Measurements from ENCODE around the gene PCNT. TPM values are rescaled to one million over a fixed set of nuclear protein-coding genes. Genes with fewer than 3 reads are reported as not detected.

Gene PCNT
- total and polyA plus RNA-seq, 2 of the 4 experiments (the other 2 are of a cell fraction): 10.0 to 19.4 TPM

DNA sequence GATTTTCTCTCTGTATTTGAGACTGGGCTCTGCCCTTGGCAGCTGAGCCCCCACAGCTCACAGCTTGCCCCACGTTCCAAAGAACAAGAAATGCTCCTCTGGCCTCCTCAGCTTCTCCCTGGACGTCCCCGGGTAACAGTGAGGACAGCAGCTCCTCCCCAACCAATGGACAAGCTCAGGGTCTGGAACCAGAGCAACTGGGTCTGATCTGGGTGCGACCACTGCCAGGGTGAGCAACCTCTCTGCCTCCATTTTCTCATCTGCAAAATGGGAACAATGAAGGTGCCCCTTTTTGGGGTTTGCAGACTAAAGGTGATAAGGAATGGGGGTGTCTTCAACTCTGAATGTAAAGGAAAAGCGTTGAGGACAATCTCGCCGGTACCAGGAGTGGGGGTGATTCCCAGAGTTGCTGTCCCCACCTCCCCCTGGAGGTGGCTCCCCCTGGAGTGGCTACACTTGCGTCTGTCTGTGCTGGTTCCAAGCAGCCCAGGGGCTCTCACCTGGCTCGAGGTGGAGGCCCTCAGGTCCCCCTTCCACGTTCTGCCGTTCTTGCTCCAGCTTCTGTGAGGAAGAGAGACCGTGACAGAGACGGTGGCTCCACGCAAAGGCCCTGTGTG is 7.1 kb upstream of the PCNT start:
- H3K9me3 ChIP-seq (ENCODE audit: control insufficient read depth, insufficient read depth, low read length): no peaks in the 10 kb centered on the region
- H3K4me1 ChIP-seq (ENCODE audit: control insufficient read depth, insufficient read depth, low read length): peaks cover 4% of the 10 kb centered on the region
- BruUV-seq (replicated peaks): no TSS peak
- H3K4ac ChIP-seq (ENCODE audit: low read depth, low read length): no peak overlapping the region
- H3K56ac ChIP-seq (ENCODE audit: extremely low read depth, insufficient read depth, low read length): no peak overlapping the region
- no peak overlapping the region for H3K4me2 ChIP-seq (ENCODE audit: low read depth, low read length)
- H3K9ac ChIP-seq (ENCODE audit: low read depth, low read length): no peak overlapping the region
- peaks cover 7% of the 10 kb centered on the region for H4K20me1 ChIP-seq (ENCODE audit: insufficient read depth, low read length)
- peaks cover 9% of the 10 kb centered on the region for H3K36me3 ChIP-seq (ENCODE audit: control insufficient read depth, insufficient read depth, low read length)
- H2BK20ac ChIP-seq (ENCODE audit: low read depth, low read length): no peak overlapping the region
- DNase-seq (no peak), ATAC-seq (ENCODE audit: low read depth) (no peak)
- H2AFZ ChIP-seq (replicated peaks; ENCODE audit: low read length, poor library complexity): peak overlapping the region; percentile 14
- no peak overlapping the region for H4K5ac ChIP-seq (ENCODE audit: low read depth, low read length)
- H3K4me3 ChIP-seq (ENCODE audit: insufficient read depth, low read depth, low read length): no peak overlapping the region
- CTCF ChIA-PET: no interaction called here
- peak overlapping the region; percentile 28 for H2AK9ac ChIP-seq (replicated peaks; ENCODE audit: low read depth, low read length, poor library complexity)
- peaks cover 22 to 60% of the 10 kb centered on the region in 2 experiments for H3K79me1 ChIP-seq (ENCODE audit: low read depth in 1 of 2, low read length in 2 of 2)
- peaks cover 6% of the 10 kb centered on the region; the same call in 1 of the 2 replicates for H3K9me1 ChIP-seq (ENCODE audit: insufficient read depth, low read length)
- WGBS, 2 experiments (ENCODE audit: extremely low coverage in 2 of 2, insufficient read length in 1 of 2): 100% methylated on average over 6 of the region's 14 CpGs; no CpG with 5 or more reads in 1 of the 2 experiments
- no peak overlapping the region for H3K27ac ChIP-seq (ENCODE audit: insufficient read depth, low read length)
- no peak overlapping the region for H4K91ac ChIP-seq (ENCODE audit: insufficient read depth, low read depth, low read length)
- no peak overlapping the region for H3K23ac ChIP-seq (ENCODE audit: low read depth, low read length)
- no peak overlapping the region for H4K8ac ChIP-seq (ENCODE audit: low read depth in 2 of 2, low read length in 2 of 2)
- H2BK15ac ChIP-seq (ENCODE audit: low read depth, low read length): no peak overlapping the region
- in situ Hi-C loops (cut with MboI; ENCODE audit: low sequenced_read_pairs): no loop called here
- TF ChIP-seq MAFK (IDR thresholded peaks at IDR 0.05; ENCODE audit: low read depth, low read length) (no peak), RAD21 (IDR thresholded peaks at IDR 0.05; ENCODE audit: low read length) (no peak), USF2 (IDR thresholded peaks at IDR 0.05; ENCODE audit: low read depth, low read length) (no peak), NFE2L2 (IDR thresholded peaks at IDR 0.05; ENCODE audit: low read depth, low read length) (no peak), SMC3 (IDR thresholded peaks at IDR 0.05; ENCODE audit: low read depth, low read length) (no peak), POLR2A (IDR thresholded peaks at IDR 0.05; ENCODE audit: low read depth, low read length) (no peak), MAZ (IDR thresholded peaks at IDR 0.05; ENCODE audit: borderline replicate concordance, low read depth, low read length) (no peak), RFX5 (IDR thresholded peaks at IDR 0.05; ENCODE audit: low read depth, low read length) (no peak), CHD1 (IDR thresholded peaks at IDR 0.05; ENCODE audit: low read depth, low read length) (no peak), RCOR1 (IDR thresholded peaks at IDR 0.05; ENCODE audit: insufficient replicate concordance, low read length) (no peak), BHLHE40 (IDR thresholded peaks at IDR 0.05; ENCODE audit: low read depth, low read length) (no peak), CEBPB (IDR thresholded peaks at IDR 0.05; ENCODE audit: low read depth, low read length) (no peak)
- TF ChIP-seq, protein P1, sequence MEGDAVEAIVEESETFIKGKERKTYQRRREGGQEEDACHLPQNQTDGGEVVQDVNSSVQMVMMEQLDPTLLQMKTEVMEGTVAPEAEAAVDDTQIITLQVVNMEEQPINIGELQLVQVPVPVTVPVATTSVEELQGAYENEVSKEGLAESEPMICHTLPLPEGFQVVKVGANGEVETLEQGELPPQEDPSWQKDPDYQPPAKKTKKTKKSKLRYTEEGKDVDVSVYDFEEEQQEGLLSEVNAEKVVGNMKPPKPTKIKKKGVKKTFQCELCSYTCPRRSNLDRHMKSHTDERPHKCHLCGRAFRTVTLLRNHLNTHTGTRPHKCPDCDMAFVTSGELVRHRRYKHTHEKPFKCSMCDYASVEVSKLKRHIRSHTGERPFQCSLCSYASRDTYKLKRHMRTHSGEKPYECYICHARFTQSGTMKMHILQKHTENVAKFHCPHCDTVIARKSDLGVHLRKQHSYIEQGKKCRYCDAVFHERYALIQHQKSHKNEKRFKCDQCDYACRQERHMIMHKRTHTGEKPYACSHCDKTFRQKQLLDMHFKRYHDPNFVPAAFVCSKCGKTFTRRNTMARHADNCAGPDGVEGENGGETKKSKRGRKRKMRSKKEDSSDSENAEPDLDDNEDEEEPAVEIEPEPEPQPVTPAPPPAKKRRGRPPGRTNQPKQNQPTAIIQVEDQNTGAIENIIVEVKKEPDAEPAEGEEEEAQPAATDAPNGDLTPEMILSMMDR (conservative IDR thresholded peaks at IDR 0.05; ENCODE audit: low read depth, low read length): no peak
- TF ChIP-seq, protein P2, sequence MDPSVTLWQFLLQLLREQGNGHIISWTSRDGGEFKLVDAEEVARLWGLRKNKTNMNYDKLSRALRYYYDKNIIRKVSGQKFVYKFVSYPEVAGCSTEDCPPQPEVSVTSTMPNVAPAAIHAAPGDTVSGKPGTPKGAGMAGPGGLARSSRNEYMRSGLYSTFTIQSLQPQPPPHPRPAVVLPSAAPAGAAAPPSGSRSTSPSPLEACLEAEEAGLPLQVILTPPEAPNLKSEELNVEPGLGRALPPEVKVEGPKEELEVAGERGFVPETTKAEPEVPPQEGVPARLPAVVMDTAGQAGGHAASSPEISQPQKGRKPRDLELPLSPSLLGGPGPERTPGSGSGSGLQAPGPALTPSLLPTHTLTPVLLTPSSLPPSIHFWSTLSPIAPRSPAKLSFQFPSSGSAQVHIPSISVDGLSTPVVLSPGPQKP (IDR thresholded peaks at IDR 0.05; ENCODE audit: borderline replicate concordance, low read depth, low read length): no peak
- no peaks in the 10 kb centered on the region for H3K27me3 ChIP-seq (ENCODE audit: control insufficient read depth, insufficient read depth, low read length)
- dilution Hi-C loops (cut with HindIII; ENCODE audit: low sequenced_read_pairs, unreplicated experiment): no loop called here
- intact Hi-C loops (cut with micrococcal nuclease): no loop called here
- H3K14ac ChIP-seq (replicated peaks; ENCODE audit: low read depth, low read length): no peak overlapping the region
- POLR2A ChIA-PET (ENCODE audit: unreplicated experiment): no interaction called here
- no peak overlapping the region for H2BK120ac ChIP-seq (ENCODE audit: low read depth, low read length)
- no peak overlapping the region for H3K18ac ChIP-seq (ENCODE audit: low read depth, low read length)
- H2BK5ac ChIP-seq (ENCODE audit: low read depth, low read length, poor library complexity, severe bottlenecking): no peak overlapping the region
- H2AK5ac ChIP-seq (ENCODE audit: low read depth, low read length): no peak overlapping the region
